GM19455 (cell line): Measurements from ENCODE around the gene BCAS3.
A peak's percentile ranks its signal among the peaks of the same experiment; 100 is the strongest.
"Not testable (repeated sequence)": the region's sequence is repeated elsewhere in the genome, so short reads cannot be mapped to it uniquely, and the experiment has no call there.

Experiments used
- ATAC-seq: cut with Tn5 transposase; IDR thresholded peaks from one replicate; pipeline ENCODE4 v1.9.1; 2021; ENCODE audit not compliant: unreplicated experiment

BCAS3 gene

GRCh38 chr17:60920107-60920506 lies 242.5 kb downstream of the BCAS3 start:
- no peak for ATAC-seq

GRCh38 chr17:60923000-60923399 lies 245.3 kb downstream of the BCAS3 start:
- ATAC-seq: no peak

- no peak for ATAC-seq
Measured at GRCh38 chr17:60926466-60927183, 249.0 kb downstream of the BCAS3 start.

GRCh38 chr17:60933739-60934138 lies 256.1 kb downstream of the BCAS3 start:
- ATAC-seq: no peak

- no peak for ATAC-seq
Measured at GRCh38 chr17:60934723-60935122, 257.1 kb downstream of the BCAS3 start.

- not testable (repeated sequence) for ATAC-seq
Measured at GRCh38 chr17:60935991-60936390, 258.3 kb downstream of the BCAS3 start.

- no peak for ATAC-seq
Measured at GRCh38 chr17:60939318-60939717, 261.7 kb downstream of the BCAS3 start.

GRCh38 chr17:60941028-60941427 lies 263.4 kb downstream of the BCAS3 start:
- ATAC-seq: no peak

- ATAC-seq: no peak
Measured at GRCh38 chr17:60941571-60941970, 263.9 kb downstream of the BCAS3 start.

- no peak for ATAC-seq
Measured at GRCh38 chr17:60944751-60945150, 267.1 kb downstream of the BCAS3 start.

- ATAC-seq: no peak
Measured at GRCh38 chr17:60947100-60947499, 269.4 kb downstream of the BCAS3 start.

- no peak for ATAC-seq
Measured at GRCh38 chr17:60947543-60947942, 269.9 kb downstream of the BCAS3 start.

GRCh38 chr17:60952747-60953146 lies 275.1 kb downstream of the BCAS3 start:
- ATAC-seq: no peak

GRCh38 chr17:60959011-60959410 lies 281.4 kb downstream of the BCAS3 start:
- ATAC-seq: no peak

- ATAC-seq: no peak
Measured at GRCh38 chr17:60959696-60960095, 282.0 kb downstream of the BCAS3 start.

- no peak for ATAC-seq
Measured at GRCh38 chr17:60960398-60961065, 282.9 kb downstream of the BCAS3 start.

- no peak for ATAC-seq
Measured at GRCh38 chr17:60964160-60964559, 286.5 kb downstream of the BCAS3 start.

- ATAC-seq: no peak
Measured at GRCh38 chr17:60968266-60968665, 290.6 kb downstream of the BCAS3 start.

GRCh38 chr17:60969500-60970037 lies 291.9 kb downstream of the BCAS3 start:
- ATAC-seq: no peak

GRCh38 chr17:60970741-60971140 lies 293.1 kb downstream of the BCAS3 start:
- ATAC-seq: no peak

- ATAC-seq: peak; percentile 71
Measured at GRCh38 chr17:60971515-60972369, 294.1 kb downstream of the BCAS3 start.
